Cardiac muscle cell (in vitro differentiated cells and primary cell): ENCODE data around the gene CIAO2A. TPM values are rescaled to one million over a fixed set of nuclear protein-coding genes. Genes with fewer than 3 reads are reported as not detected.
"Not testable (repeated sequence)": the region's sequence is repeated elsewhere in the genome, so short reads cannot be mapped to it uniquely, and the experiment has no call there.

Source experiments
- DNase-seq, 2 donors: peaks; one replicate each; pipeline versions ENCODE4 v3.0.0 to v3.0.0-alpha.2; 2010 to 2017; ENCODE audit warnings: low read depth in 1 of 2, low spot score in 1 of 2
- H3K27ac ChIP-seq: fragments of 200-600 bp; sonication (generic); 2 replicates; pipeline ENCODE4 v1.5.1; 2016
- H3K27me3 ChIP-seq: fragments of 200-600 bp; sonication (generic); 2 replicates; pipeline ENCODE4 v1.6.0; 2016; ENCODE audit warnings: control low read depth
- H3K36me3 ChIP-seq: fragments of 200-600 bp; sonication (generic); 2 replicates; pipeline ENCODE4 v1.5.1; 2016; ENCODE audit warnings: control low read depth
- H3K4me1 ChIP-seq: fragments of 200-600 bp; sonication (generic); 2 replicates; pipeline ENCODE4 v1.8.1; 2017; ENCODE audit warnings: low read depth, mild to moderate bottlenecking, mixed run types
- H3K4me3 ChIP-seq: fragments of 200-600 bp; sonication (generic); 2 replicates; pipeline ENCODE4 v1.5.1; 2016; ENCODE audit warnings: mild to moderate bottlenecking
- H3K9me3 ChIP-seq: fragments of 200-600 bp; sonication (generic); 2 replicates; pipeline ENCODE4 v1.5.1; 2017; ENCODE audit warnings: low read depth, mild to moderate bottlenecking, control low read depth
- CTCF ChIP-seq: IDR thresholded peaks from 2 replicates; pipeline ENCODE4 v1.5.1; 2012; ENCODE audit warnings: low read depth, mild to moderate bottlenecking, low read length
- polyA plus RNA-seq: library from polyadenylated mRNA; unstranded; fragments of >200 nt; fragmentation: Nextera tagmentation; extraction: Ambion mirVana; gene quantifications from 2 replicates; pipeline ENCODE4 v1.2.1, GENCODE V29; 2016
- total RNA-seq: library from RNA; depleted of rRNA; stranded (reverse); fragments of >200 nt; gene quantifications from 2 replicates; pipeline ENCODE4 v1.2.3, GENCODE V29; 2016

CIAO2A gene
- total and polyA plus RNA-seq, 2 experiments from 2014 or later, result 115 to 181 TPM

GRCh38 chr15:64111679-64112050 is 18.0 kb upstream of the CIAO2A start:
- no peak for TF ChIP-seq CTCF
- H3K4me3 ChIP-seq, result no peak overlapping the region
- H3K27ac ChIP-seq, result no peak overlapping the region
- no peaks in the 10 kb centered on the region for H3K4me1 ChIP-seq
- DNase-seq, result no peak
- peaks cover 21% of the 10 kb centered on the region for H3K36me3 ChIP-seq
- no peaks in the 10 kb centered on the region for H3K27me3 ChIP-seq
- no peaks in the 10 kb centered on the region for H3K9me3 ChIP-seq

- Histone ChIP-seq H3K27me3 (no peaks in the 10 kb centered on the region), H3K27ac (no peak overlapping the region), H3K36me3 (peaks cover 18% of the 10 kb centered on the region), H3K4me3 (no peak overlapping the region), H3K4me1 (no peaks in the 10 kb centered on the region), H3K9me3 (no peaks in the 10 kb centered on the region)
- DNase-seq, result no peak
- TF ChIP-seq CTCF, result no peak
These were observed 17.5 kb upstream of the CIAO2A start for GRCh38 chr15:64110950-64111678.

GRCh38 chr15:64110108-64110701 is 16.6 kb upstream of the CIAO2A start:
- not testable (repeated sequence) for H3K27ac ChIP-seq, DNase-seq, H3K4me3 ChIP-seq, H3K9me3 ChIP-seq, H3K27me3 ChIP-seq, H3K4me1 ChIP-seq
- H3K36me3 ChIP-seq, result peaks cover 14% of the 10 kb centered on the region

- H3K4me3 ChIP-seq, result no peak overlapping the region
- no peak for DNase-seq
- no peaks in the 10 kb centered on the region for H3K27me3 ChIP-seq
- TF ChIP-seq CTCF, result no peak
- no peaks in the 10 kb centered on the region for H3K4me1 ChIP-seq
- H3K9me3 ChIP-seq, result no peaks in the 10 kb centered on the region
- H3K36me3 ChIP-seq, result no peaks in the 10 kb centered on the region
- H3K27ac ChIP-seq, result no peak overlapping the region
These were observed 13.7 kb upstream of the CIAO2A start for GRCh38 chr15:64107337-64107736.

DNA sequence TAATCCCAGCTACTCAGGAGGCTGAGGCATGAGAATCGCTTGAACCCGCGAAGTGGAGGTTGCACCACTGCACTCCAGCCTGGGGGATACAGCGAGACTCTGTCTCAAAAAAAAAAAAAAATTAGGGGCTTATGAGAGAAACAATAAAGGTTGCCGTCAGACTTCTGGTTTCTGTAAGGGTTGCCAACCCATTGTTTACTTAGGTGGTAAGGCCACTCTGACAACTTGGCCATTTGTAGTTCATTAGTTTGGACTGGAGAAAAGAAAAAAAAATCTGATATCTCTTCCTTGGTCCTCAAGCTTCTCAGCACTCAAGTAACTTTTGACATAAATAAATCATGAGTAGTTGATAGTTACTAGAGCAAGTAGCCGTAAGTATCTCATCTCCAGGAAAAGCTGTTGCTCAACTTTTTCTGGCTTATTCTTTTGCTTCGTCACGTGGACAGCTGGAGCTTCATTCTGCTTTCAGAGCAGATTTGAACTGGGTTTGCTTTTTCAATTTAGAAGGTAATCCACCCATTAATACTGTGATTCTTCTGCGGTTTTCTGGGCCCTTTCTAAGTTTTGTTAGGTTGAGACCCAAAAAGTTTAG is 11.6 kb upstream of the CIAO2A start:
- no peaks in the 10 kb centered on the region for H3K27me3 ChIP-seq
- peak in 1 of 2 donors; percentile 89 for DNase-seq
- H3K9me3 ChIP-seq, result no peaks in the 10 kb centered on the region
- TF ChIP-seq CTCF, result no peak
- no peak overlapping the region for H3K27ac ChIP-seq
- no peaks in the 10 kb centered on the region for H3K36me3 ChIP-seq
- no peaks in the 10 kb centered on the region for H3K4me1 ChIP-seq
- H3K4me3 ChIP-seq, result no peak overlapping the region

DNA sequence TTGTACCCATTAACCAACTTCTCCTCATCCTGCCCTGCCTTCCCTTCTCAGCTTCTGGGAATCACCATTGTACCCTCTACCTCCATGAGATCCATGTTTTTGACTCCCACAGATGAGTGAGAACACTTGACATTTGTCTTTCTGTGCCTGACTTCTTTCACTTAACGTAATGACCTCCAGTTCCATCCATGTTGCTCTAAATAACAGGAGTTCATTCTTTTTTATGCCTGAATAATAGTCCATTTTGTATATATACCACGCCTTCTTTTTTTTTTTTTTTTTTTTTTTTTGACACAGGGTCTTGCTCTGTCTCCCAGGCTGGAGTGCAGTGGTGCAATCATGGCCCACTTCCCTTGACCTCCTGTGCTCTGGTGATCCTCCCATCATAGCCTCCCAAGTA is 8.9 kb upstream of the CIAO2A start:
- Histone ChIP-seq H3K4me3 (no peak overlapping the region), H3K27ac (no peak overlapping the region), H3K27me3 (no peaks in the 10 kb centered on the region), H3K36me3 (no peaks in the 10 kb centered on the region), H3K4me1 (peaks cover under 1% of the 10 kb centered on the region), H3K9me3 (no peaks in the 10 kb centered on the region)
- no peak for DNase-seq
- TF ChIP-seq CTCF, result no peak
